Panc1 (cell line): ENCODE results near the gene PLEKHG5. TPM values are rescaled to one million over a fixed set of nuclear protein-coding genes. Genes with fewer than 3 reads are reported as not detected.

ENCODE experiments used
- ATAC-seq: fragments of 200-7000 bp; cut with Tn5 transposase; 2 replicates; pipeline ENCODE4 v1.9.1; 2020; ENCODE audit warnings: mild to moderate bottlenecking, moderate library complexity
- BruUV-seq: library from RNA; stranded (reverse); fragments of 400-500 nt; replicated peaks from 2 replicates; lab custom pipeline; 2021; lab: Mats Ljungman, UMichigan
- CTCF ChIA-PET: fragments of 300-600 bp; sonication (Branson Sonifier 250); formaldehyde crosslinking; loops from one replicate; lab custom pipeline; 2022; ENCODE audit warnings: antibody characterized with exemption; lab: Charles Lee
- POLR2A ChIA-PET: fragments of 300-600 bp; sonication (Branson Sonifier 250); formaldehyde crosslinking; loops from one replicate; lab custom pipeline; 2022; ENCODE audit warnings: antibody characterized with exemption; lab: Charles Lee
- DNase-seq: peaks from one replicate; pipeline ENCODE4 v3.0.0-alpha.2; 2010; ENCODE audit warnings: low read depth, low spot score
- H3K27ac ChIP-seq: 2 replicates; pipeline ENCODE4 v1.5.1; 2011; ENCODE audit warnings: mild to moderate bottlenecking, low read length, inconsistent platforms
- H3K27me3 ChIP-seq: fragments of 200-500 bp; sonication (Bioruptor generic); 2 replicates; pipeline ENCODE4 v1.6.0; 2014; ENCODE audit warnings: low read length, inconsistent platforms; ENCODE audit not compliant: control insufficient read depth, insufficient read depth
- H3K36me3 ChIP-seq: fragments of 200-500 bp; sonication (Bioruptor generic); 2 replicates; pipeline ENCODE4 v1.5.1; 2014; ENCODE audit warnings: inconsistent platforms, mild to moderate bottlenecking, low read length, moderate library complexity; ENCODE audit not compliant: control insufficient read depth, insufficient read depth
- H3K4me1 ChIP-seq: 2 replicates; pipeline ENCODE4 v1.5.1; 2011; ENCODE audit warnings: inconsistent platforms, mild to moderate bottlenecking, low read length, moderate library complexity; ENCODE audit not compliant: control insufficient read depth, insufficient read depth
- H3K4me3 ChIP-seq, 2 experiments: 2 replicates each; pipeline ENCODE4 v1.5.1; 2011 to 2012; ENCODE audit warnings: low read depth in 2 of 2, low read length in 2 of 2, mild to moderate bottlenecking in 2 of 2, inconsistent platforms in 1 of 2, moderate library complexity in 1 of 2
- H3K9me3 ChIP-seq: fragments of 200-500 bp; sonication (Bioruptor generic); 2 replicates; pipeline ENCODE4 v1.5.1; 2014; ENCODE audit warnings: low read depth, mild to moderate bottlenecking, inconsistent platforms, low read length, moderate library complexity; ENCODE audit not compliant: control insufficient read depth, insufficient read depth
- POLR2AphosphoS5 ChIP-seq: IDR thresholded peaks from 2 replicates; pipeline ENCODE4 v1.6.1; 2012; ENCODE audit warnings: mild to moderate bottlenecking, low read depth, low read length, moderate library complexity
- REST ChIP-seq, 2 experiments: IDR thresholded peaks; 2 replicates each; pipeline ENCODE4 v1.6.1; 2011 to 2012; ENCODE audit warnings: low read depth in 2 of 2, control low read depth in 1 of 2, low read length in 1 of 2, mild to moderate bottlenecking in 1 of 2, moderate library complexity in 1 of 2; ENCODE audit not compliant: insufficient read depth in 1 of 2
- SIN3A ChIP-seq: IDR thresholded peaks from 2 replicates; pipeline ENCODE4 v1.6.1; 2012; ENCODE audit warnings: low read depth, mild to moderate bottlenecking, low read length, moderate library complexity, borderline replicate concordance; ENCODE audit not compliant: insufficient read depth
- TCF7L2 ChIP-seq: IDR thresholded peaks from 2 replicates; pipeline ENCODE4 v1.6.1; 2011; ENCODE audit warnings: mild to moderate bottlenecking, low read depth, low read length, inconsistent platforms
- in situ Hi-C: cut with HindIII; loops from 2 replicates; pipeline ENCODE4 v1.10.0; 2016; ENCODE audit warnings: low sequenced_read_pairs, low pct_unique_long_range_greater_than_20kb
- intact Hi-C: fragments of 100-400 bp; cut with micrococcal nuclease; formaldehyde crosslinking; loops from one replicate; pipeline ENCODE4 v1.10.0; 2022; ENCODE audit not compliant: unreplicated experiment
- total RNA-seq: library from RNA; stranded (reverse); gene quantifications from one replicate; pipeline ENCODE4 v1.2.1, GENCODE V29; 2021; ENCODE audit not compliant: unreplicated experiment
- TF ChIP-seq, protein P1 (sequence below): fragments of 450-650 bp; IDR thresholded peaks from 2 replicates; pipeline ENCODE4 v1.5.1; 2017; ENCODE audit warnings: mild to moderate bottlenecking

The PLEKHG5 gene
- total RNA-seq, 1 experiment from 2014 or later = 6.8 TPM

DNA sequence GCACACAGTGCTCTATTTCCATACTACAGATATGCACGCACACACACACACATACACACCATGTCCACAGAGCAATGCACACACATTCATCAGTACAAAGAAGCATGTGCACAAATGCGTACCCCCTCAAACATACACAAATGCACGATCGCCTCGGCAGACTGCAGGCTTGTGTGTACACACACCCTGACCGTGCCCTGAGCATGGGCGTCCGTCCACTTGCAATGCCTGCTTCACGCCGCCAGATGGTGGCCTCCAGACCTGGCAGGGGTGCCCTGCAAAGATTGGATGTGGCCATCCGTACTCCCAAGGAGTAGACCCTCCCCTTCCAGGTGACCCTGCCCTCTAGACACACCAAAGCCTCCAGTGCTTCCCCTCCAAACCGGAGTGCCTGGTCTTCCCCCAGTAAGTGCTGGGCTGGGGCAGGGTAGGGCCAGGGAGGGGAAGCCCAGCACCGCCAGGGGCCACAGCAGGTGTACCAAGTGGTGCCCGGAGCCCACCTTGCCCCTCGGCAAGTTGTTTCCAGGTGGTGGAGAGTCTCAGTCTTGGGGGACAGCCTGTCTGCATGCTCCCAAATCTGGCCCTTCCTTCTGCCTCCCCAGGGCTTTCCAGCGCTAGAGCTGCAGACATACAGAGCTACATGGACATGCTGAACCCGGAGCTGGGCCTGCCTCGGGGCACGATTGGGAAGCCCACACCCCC, 46.3 kb downstream of the PLEKHG5 start:
- Histone ChIP-seq H3K4me3 (no peak overlapping the region), H3K36me3 (no peaks in the 10 kb centered on the region), H3K4me1 (no peaks in the 10 kb centered on the region), H3K9me3 (no peaks in the 10 kb centered on the region), H3K27me3 (no peaks in the 10 kb centered on the region), H3K27ac (no peak overlapping the region)
- ChIA-PET POLR2A (no interaction called here), CTCF (no interaction called here)
- in situ Hi-C loops = no loop called here
- intact Hi-C loops = no loop called here
- TF ChIP-seq REST (IDR thresholded peaks at IDR 0.05; ENCODE audit: insufficient read depth in 1 of 2, low read depth in 2 of 2, low read length in 1 of 2) (no peak), POLR2AphosphoS5 (no peak), SIN3A (no peak), TCF7L2 (no peak)
- TF ChIP-seq, protein P1, sequence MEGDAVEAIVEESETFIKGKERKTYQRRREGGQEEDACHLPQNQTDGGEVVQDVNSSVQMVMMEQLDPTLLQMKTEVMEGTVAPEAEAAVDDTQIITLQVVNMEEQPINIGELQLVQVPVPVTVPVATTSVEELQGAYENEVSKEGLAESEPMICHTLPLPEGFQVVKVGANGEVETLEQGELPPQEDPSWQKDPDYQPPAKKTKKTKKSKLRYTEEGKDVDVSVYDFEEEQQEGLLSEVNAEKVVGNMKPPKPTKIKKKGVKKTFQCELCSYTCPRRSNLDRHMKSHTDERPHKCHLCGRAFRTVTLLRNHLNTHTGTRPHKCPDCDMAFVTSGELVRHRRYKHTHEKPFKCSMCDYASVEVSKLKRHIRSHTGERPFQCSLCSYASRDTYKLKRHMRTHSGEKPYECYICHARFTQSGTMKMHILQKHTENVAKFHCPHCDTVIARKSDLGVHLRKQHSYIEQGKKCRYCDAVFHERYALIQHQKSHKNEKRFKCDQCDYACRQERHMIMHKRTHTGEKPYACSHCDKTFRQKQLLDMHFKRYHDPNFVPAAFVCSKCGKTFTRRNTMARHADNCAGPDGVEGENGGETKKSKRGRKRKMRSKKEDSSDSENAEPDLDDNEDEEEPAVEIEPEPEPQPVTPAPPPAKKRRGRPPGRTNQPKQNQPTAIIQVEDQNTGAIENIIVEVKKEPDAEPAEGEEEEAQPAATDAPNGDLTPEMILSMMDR = peak; percentile 86
- ATAC-seq = peak; percentile 53; the same call in 1 of the 2 replicates
- DNase-seq = no peak
- BruUV-seq = no TSS peak

DNA sequence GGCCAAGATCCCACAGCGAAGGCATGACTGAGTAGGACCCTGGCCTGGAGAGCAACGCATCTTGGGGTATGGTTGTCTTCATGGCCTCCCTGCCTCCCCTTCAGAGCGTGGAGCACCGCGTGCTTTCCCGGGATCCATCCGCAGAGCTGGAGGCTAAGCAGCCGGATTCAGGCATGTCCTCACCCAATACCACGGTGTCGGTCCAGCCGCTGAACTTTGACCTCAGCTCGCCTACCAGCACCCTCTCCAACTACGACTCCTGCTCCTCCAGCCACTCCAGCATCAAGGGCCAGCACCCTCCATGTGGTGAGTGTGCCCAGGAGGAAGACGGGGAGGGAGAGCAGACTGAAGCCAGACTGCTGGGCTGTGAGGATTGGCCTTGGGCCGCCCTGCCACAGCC, 47.1 kb downstream of the PLEKHG5 start:
- TF ChIP-seq POLR2AphosphoS5 (no peak), SIN3A (no peak), TCF7L2 (no peak), REST (IDR thresholded peaks at IDR 0.05; ENCODE audit: insufficient read depth in 1 of 2, low read depth in 2 of 2, low read length in 1 of 2) (no peak)
- TF ChIP-seq, protein P1 = no peak
- ATAC-seq (no peak), DNase-seq (no peak)
- Histone ChIP-seq H3K27ac (no peak overlapping the region), H3K36me3 (no peaks in the 10 kb centered on the region), H3K4me1 (peaks cover 1% of the 10 kb centered on the region; the same call in 1 of the 2 replicates), H3K27me3 (no peaks in the 10 kb centered on the region), H3K4me3 (no peak overlapping the region), H3K9me3 (no peaks in the 10 kb centered on the region)
- ChIA-PET CTCF (interaction anchor here (0.8 kb wide), 1 partner anchor 25 kb away, joined by 7 read pairs; the partner anchor contains the start of gene HES2), POLR2A (interaction anchor here (0.6 kb wide), 1 partner anchor 774 kb away, joined by 4 read pairs; no protein-coding TSS in a partner anchor)
- intact Hi-C loops = no loop called here
- no TSS peak for BruUV-seq
- in situ Hi-C loops = no loop called here
